A172 (cell line): ENCODE data around the gene EID2B. TPM values are rescaled to one million over a fixed set of nuclear protein-coding genes. Genes with fewer than 3 reads are reported as not detected.

Source experiments
- DNase-seq: peaks from one replicate; pipeline ENCODE4 v3.0.0-alpha.2; 2015; ENCODE audit warnings: low spot score
- total RNA-seq: library from RNA; depleted of rRNA; stranded (reverse); fragments of >200 nt; shearing (Covaris generic); gene quantifications from 2 replicates; pipeline ENCODE4 v1.2.3, GENCODE V29; 2014

EID2B gene
- total RNA-seq, 1 experiment from 2014 or later = 9.4 TPM

- DNase-seq = no peak
Measured at GRCh38 chr19:39533003-39533512, 406 bp upstream of the EID2B start.

GRCh38 chr19:39531834-39532232 lies 819 bp downstream of the EID2B start:
- DNase-seq = no peak

GRCh38 chr19:39525205-39525604 lies 7.4 kb downstream of the EID2B start:
- DNase-seq = no peak

GRCh38 chr19:39524495-39524894 lies 8.2 kb downstream of the EID2B start:
- no peak for DNase-seq

GRCh38 chr19:39520541-39521484 lies 11.8 kb downstream of the EID2B start:
- no peak for DNase-seq

GRCh38 chr19:39518975-39519374 lies 13.7 kb downstream of the EID2B start:
- DNase-seq = no peak

GRCh38 chr19:39518458-39518857 lies 14.2 kb downstream of the EID2B start:
- DNase-seq = no peak

- no peak for DNase-seq
Measured at GRCh38 chr19:39517432-39517831, 15.2 kb downstream of the EID2B start.

- DNase-seq = no peak
Measured at GRCh38 chr19:39516270-39516669, 16.4 kb downstream of the EID2B start.

- DNase-seq = no peak
Measured at GRCh38 chr19:39515551-39516191, 17.0 kb downstream of the EID2B start.

GRCh38 chr19:39514840-39515550 lies 17.7 kb downstream of the EID2B start, which contains the start of gene SELENOV:
SELENOV (plus strand) TSS chr19:39515139; CDS start chr19:39515213, 74 bp downstream.
- DNase-seq = no peak

GRCh38 chr19:39512988-39513387 lies 19.7 kb downstream of the EID2B start:
- no peak for DNase-seq

GRCh38 chr19:39509233-39509632 lies 23.4 kb downstream of the EID2B start:
- no peak for DNase-seq

GRCh38 chr19:39508629-39509028 lies 24.0 kb downstream of the EID2B start:
- no peak for DNase-seq

GRCh38 chr19:39507715-39508364 lies 24.8 kb downstream of the EID2B start:
- DNase-seq = no peak

GRCh38 chr19:39506944-39507714 lies 25.5 kb downstream of the EID2B start:
- DNase-seq = no peak

GRCh38 chr19:39506598-39506943 lies 26.1 kb downstream of the EID2B start:
- DNase-seq = no peak

- DNase-seq = peak; percentile 25
Measured at GRCh38 chr19:39502640-39503417, 29.8 kb downstream of the EID2B start.

- no peak for DNase-seq
Measured at GRCh38 chr19:39501340-39501739, 31.3 kb downstream of the EID2B start.

GRCh38 chr19:39500543-39500942 lies 32.1 kb downstream of the EID2B start:
- no peak for DNase-seq
